ENCODE results near the gene OR2K2.
"Not testable (repeated sequence)": the region's sequence is repeated elsewhere in the genome, so short reads cannot be mapped to it uniquely, and the experiment has no call there.

OR2K2 gene

GRCh38 chr9:111297066-111297824 lies 32.8 kb downstream of the OR2K2 start:
- no peak for DNase-seq

- DNase-seq = no peak
Observed at GRCh38 chr9:111294691-111295451, 35.2 kb downstream of the OR2K2 start.

- no peak for DNase-seq
Observed at GRCh38 chr9:111287127-111287526, 42.9 kb downstream of the OR2K2 start.

GRCh38 chr9:111284703-111285102 lies 45.3 kb downstream of the OR2K2 start:
- DNase-seq = no peak

- DNase-seq = no peak
Observed at GRCh38 chr9:111282845-111283244, 47.2 kb downstream of the OR2K2 start.

- DNase-seq = not testable (repeated sequence)
Observed at GRCh38 chr9:111280795-111281194, 49.2 kb downstream of the OR2K2 start.
